Measurements from ENCODE around the gene FCHO2. TPM values are rescaled to one million over a fixed set of nuclear protein-coding genes. Genes with fewer than 3 reads are reported as not detected.

FCHO2 gene
- total RNA-seq, 2 donors from 2014 or later: 34.4 to 38.2 TPM

GRCh38 chr5:73115399-73116051, 159.7 kb downstream of the FCHO2 start:
- TF ChIP-seq CTCF (IDR thresholded peaks at IDR 0.05): no peak
- H3K4me3 ChIP-seq: no peak overlapping the region
- H3K4me1 ChIP-seq (ENCODE audit: control insufficient read depth in 1 of 2, low read depth in 2 of 2): no peaks in the 10 kb centered on the region
- DNase-seq (ENCODE audit: low spot score) (no peak), ATAC-seq (ENCODE audit: insufficient number of reproducible peaks, low FRiP score, low read depth) (no peak)
- H3K9me3 ChIP-seq: no peaks in the 10 kb centered on the region
- H3K36me3 ChIP-seq: no peaks in the 10 kb centered on the region
- no peaks in the 10 kb centered on the region for H3K27me3 ChIP-seq (replicated peaks; ENCODE audit: insufficient read depth)
- no peak overlapping the region for H3K27ac ChIP-seq

GRCh38 chr5:73116506-73116905, 160.7 kb downstream of the FCHO2 start:
- DNase-seq (ENCODE audit: low spot score): no peak
- no peak for ATAC-seq (ENCODE audit: insufficient number of reproducible peaks, low FRiP score, low read depth)
- TF ChIP-seq CTCF (IDR thresholded peaks at IDR 0.05): no peak
- Histone ChIP-seq H3K36me3 (no peaks in the 10 kb centered on the region), H3K4me3 (no peak overlapping the region), H3K9me3 (no peaks in the 10 kb centered on the region), H3K27ac (no peak overlapping the region), H3K27me3 (replicated peaks; ENCODE audit: insufficient read depth) (no peaks in the 10 kb centered on the region), H3K4me1 (ENCODE audit: control insufficient read depth in 1 of 2, low read depth in 2 of 2) (peaks cover 0 to 5% of the 10 kb centered on the region in 2 donors)

- peaks cover 0 to 5% of the 10 kb centered on the region in 2 donors for H3K4me1 ChIP-seq (ENCODE audit: control insufficient read depth in 1 of 2, low read depth in 2 of 2)
- no peak overlapping the region for H3K4me3 ChIP-seq
- no peaks in the 10 kb centered on the region for H3K9me3 ChIP-seq
- H3K27me3 ChIP-seq (replicated peaks; ENCODE audit: insufficient read depth): no peaks in the 10 kb centered on the region
- DNase-seq (ENCODE audit: low spot score) (no peak), ATAC-seq (ENCODE audit: insufficient number of reproducible peaks, low FRiP score, low read depth) (no peak)
- H3K27ac ChIP-seq: no peak overlapping the region
- no peak for TF ChIP-seq CTCF (IDR thresholded peaks at IDR 0.05)
- H3K36me3 ChIP-seq: no peaks in the 10 kb centered on the region
Observed at GRCh38 chr5:73117088-73117740, 161.4 kb downstream of the FCHO2 start.

- H3K27me3 ChIP-seq (replicated peaks; ENCODE audit: insufficient read depth): no peaks in the 10 kb centered on the region
- ATAC-seq (ENCODE audit: insufficient number of reproducible peaks, low FRiP score, low read depth) (no peak), DNase-seq (ENCODE audit: low spot score) (no peak)
- H3K27ac ChIP-seq: no peak overlapping the region
- no peak for TF ChIP-seq CTCF (IDR thresholded peaks at IDR 0.05)
- no peaks in the 10 kb centered on the region for H3K9me3 ChIP-seq
- no peak overlapping the region for H3K4me3 ChIP-seq
- peaks cover 0 to 5% of the 10 kb centered on the region in 2 donors for H3K4me1 ChIP-seq (ENCODE audit: control insufficient read depth in 1 of 2, low read depth in 2 of 2)
- no peaks in the 10 kb centered on the region for H3K36me3 ChIP-seq
Observed at GRCh38 chr5:73118391-73118973, 162.6 kb downstream of the FCHO2 start.

GRCh38 chr5:73119451-73120157, 163.8 kb downstream of the FCHO2 start:
- no peaks in the 10 kb centered on the region for H3K27me3 ChIP-seq (replicated peaks; ENCODE audit: insufficient read depth)
- ATAC-seq (ENCODE audit: insufficient number of reproducible peaks, low FRiP score, low read depth) (no peak), DNase-seq (ENCODE audit: low spot score) (no peak)
- peak overlapping the region; percentile 73 for H3K4me3 ChIP-seq
- no peak for TF ChIP-seq CTCF (IDR thresholded peaks at IDR 0.05)
- H3K9me3 ChIP-seq: no peaks in the 10 kb centered on the region
- H3K27ac ChIP-seq: no peak overlapping the region
- H3K4me1 ChIP-seq (ENCODE audit: control insufficient read depth in 1 of 2, low read depth in 2 of 2): peaks cover 0 to 5% of the 10 kb centered on the region in 2 donors
- no peaks in the 10 kb centered on the region for H3K36me3 ChIP-seq

Data from thoracic aorta (tissue), 2 donors.